ENCODE measurements around the gene GLT8D2.
A peak's percentile ranks its signal among the peaks of the same experiment; 100 is the strongest.

The GLT8D2 gene, protein sequence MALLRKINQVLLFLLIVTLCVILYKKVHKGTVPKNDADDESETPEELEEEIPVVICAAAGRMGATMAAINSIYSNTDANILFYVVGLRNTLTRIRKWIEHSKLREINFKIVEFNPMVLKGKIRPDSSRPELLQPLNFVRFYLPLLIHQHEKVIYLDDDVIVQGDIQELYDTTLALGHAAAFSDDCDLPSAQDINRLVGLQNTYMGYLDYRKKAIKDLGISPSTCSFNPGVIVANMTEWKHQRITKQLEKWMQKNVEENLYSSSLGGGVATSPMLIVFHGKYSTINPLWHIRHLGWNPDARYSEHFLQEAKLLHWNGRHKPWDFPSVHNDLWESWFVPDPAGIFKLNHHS

DNA sequence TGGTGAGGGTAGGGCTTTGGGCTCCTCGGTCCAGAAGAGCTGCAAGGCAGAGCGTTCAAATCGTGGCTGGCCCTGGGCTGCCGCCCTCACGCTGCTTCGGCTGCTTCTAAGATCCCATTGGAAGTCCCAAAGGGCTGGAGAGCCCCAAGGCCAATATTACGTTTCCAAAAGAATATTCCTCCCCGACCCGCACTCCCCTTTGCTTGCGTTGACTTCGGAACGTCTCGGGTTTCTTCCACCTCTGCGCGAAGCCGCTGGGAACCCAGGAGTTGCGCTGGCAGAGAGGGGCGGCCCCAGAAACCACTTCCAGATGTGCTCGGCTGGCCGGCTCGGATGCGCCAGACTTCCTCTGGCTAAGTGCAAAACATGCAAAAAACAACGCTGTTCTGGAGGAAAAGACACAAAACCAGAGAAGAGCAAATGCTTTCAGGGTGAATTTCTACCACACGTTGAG is at the start of gene GLT8D2:
Gene GLT8D2, minus strand, starts transcription at position 285 of the 454 bp plus-strand sequence. CDS start 30,539 bp downstream, outside the sequence.
- DNase-seq: peak; percentile 62

DNA sequence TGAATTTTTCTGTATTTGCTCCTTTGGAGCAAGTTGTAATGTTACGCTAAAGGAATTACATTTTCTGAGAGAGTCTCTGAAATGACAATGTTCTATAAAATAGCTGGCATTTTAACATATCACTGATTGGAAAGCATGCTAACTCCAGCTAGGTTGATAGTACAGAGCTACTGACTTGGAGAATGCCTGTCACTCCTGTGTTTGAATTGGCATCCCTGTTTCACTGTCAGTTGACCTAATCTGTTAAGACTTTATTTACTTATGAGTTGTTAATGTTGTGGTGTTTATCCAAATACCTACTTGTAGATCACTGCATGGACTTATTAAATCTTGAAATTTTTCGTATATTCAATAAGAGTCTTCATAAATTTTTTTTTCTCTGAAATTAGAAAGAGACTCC is 48.0 kb upstream of the GLT8D2 start:
- DNase-seq: no peak

DNA sequence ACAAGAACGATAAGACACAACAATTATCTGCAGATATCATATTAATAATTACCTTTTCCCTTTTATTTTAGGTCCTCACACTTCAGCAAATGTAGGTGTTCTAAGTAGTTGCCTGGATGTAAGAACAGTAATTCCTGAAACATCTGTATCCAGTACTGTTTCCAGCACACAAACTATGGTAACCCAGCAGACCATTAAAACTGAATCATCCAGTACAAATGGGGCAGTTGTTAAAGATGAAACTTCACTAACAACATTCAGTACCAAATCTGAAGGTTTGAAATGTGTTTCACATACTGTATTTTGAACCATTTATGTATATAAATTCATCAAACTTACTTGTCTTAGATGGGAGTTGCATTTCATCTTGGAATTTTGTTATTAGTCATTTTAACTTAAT is 45.3 kb upstream of the GLT8D2 start:
- DNase-seq: no peak

DNA sequence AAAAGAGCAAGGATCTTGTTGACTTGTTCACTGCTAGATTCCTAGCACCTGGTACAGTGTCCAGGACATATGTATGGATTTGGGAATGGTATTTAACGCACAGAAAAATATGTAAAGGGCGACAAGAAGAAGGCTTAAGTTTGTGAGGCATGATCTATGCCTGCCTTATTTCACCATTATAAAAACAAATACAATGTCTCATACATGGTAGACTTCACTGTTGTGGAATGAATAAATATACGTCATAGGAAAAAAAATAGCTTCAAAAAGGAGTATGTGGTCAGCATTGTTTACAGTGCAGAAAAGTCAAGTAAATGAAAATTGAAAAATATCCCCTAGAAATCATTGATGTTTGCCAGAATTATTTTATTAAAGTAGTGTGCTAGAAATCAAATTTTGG is 44.3 kb upstream of the GLT8D2 start:
- no peak for DNase-seq

DNA sequence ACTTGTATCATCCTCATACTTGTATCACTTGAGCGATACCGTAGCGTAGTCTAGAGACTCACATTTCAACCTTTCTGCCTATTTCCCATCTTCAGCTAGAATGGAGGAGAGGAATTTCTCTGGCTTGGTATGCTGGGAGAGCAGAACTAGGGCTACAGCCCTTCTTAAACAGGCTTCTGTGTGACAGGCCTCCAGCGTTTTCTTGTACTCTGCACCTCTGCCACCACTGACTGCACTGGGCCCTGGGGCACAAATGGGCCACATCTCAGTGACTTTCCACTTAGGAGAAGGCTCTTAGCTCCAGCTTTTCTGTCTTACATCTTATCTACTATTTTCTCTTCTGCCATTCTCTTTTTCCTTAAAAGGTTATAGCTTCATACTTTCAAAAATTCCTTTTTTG is 41.1 kb upstream of the GLT8D2 start:
- no peak for DNase-seq

DNA sequence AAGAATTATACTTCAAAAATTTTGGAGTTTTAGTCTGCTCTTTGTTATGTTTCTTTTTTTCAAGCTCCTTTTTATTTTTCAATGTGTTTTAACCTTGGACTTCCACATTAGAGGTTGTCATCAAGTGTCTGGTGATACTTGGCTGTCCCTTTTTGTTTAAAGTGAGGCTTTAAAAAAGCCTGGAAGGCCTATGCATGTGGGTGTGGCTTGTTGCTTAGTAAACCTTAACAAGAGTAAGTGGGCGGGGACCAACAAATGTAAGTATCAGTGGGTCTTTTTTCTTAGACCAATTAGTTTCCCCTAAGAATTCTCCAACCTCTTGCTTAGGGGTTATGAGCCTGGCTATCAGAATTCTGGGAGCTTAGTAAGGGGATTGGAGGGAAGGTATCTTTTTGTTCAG is 40.7 kb upstream of the GLT8D2 start:
- no peak for DNase-seq

DNA sequence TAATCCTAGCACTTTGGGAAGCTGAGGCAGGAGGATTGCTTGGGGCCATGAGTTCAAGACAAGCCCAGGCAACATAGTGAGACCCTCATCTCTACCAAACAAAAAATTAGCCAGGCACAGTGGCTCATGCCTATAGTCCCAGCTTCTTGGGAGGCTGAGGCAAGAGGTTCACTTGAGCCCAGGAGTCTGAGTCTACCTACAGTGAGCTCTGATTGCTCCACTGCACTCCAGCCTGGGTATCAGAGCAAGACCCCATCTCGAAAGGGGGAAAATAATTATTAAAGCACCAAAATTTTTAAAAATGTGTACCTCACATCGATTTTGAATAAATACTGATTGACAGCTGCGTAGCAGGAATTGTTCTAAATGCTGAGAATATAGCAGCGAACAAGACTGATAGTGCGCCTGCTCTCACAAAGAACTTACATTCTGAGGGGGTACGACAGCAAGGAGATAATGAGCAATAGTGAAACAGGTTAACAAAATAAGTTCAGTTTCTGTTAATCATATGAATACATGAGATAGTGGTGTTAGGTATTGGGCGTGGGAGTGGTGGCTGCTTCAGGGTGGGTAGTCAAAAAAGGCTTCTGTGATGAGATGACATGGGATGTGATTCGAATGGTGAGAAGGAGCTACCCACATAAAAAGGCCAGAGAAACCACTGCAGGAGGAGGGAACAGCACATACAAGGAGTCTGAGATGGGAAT is 33.9 kb upstream of the GLT8D2 start:
- DNase-seq: no peak

DNA sequence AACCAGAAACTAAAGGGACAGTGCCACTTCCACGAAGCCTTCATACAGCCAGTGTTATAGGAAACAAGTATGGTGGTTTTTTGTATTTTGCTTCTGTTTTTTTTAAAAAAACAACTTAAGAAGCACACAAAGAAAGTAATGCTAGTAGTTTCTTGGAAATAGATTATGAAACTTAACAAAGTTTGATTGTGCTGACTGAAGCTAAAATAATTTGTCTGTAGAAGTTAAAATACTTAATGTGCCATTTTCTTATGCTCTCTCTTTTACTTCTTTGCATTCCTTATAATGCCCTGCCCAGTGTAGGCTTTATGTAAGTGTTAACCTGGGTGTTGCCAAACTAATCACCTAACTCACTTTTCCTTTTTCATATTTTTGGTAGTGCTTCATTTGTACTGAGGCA is 30.8 kb upstream of the GLT8D2 start:
- DNase-seq: no peak

DNA sequence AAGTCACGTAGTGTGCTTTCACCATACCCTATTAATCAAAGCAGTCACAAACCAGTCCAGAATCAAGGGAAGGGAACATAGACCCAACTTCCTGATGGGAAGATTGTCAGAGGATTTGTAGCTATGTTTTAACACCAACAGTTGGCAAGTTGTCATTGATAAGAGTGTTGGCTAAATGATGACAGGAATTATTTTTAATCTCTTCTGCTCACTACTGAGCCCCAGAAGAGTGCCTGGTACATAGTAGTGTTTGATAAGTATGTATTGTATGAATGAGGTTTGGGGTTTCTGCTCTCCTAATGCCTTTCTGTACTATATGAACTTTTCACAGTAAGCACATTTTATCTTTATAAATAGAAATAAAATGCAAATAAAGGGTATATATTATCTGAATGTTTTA is 29.0 kb upstream of the GLT8D2 start:
- no peak for DNase-seq

DNA sequence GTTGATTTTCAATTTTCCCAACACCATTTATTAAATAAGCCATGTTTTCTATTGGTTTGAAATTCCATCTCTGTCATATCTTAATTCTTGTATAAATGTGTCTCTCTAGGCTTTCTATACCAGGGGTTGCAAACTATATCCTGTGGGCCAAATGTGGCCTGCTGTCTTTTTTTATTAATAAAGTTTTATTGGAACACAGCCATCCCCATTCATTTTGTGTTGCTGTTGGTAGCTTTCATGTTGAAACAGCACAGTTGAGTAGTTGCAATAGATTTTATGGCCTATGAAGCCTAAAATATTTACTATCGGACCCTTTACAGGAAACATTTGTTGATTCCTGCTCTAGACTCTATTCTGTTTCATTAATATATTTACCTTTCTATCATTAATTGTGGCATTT is 23.7 kb upstream of the GLT8D2 start:
- DNase-seq: no peak

DNA sequence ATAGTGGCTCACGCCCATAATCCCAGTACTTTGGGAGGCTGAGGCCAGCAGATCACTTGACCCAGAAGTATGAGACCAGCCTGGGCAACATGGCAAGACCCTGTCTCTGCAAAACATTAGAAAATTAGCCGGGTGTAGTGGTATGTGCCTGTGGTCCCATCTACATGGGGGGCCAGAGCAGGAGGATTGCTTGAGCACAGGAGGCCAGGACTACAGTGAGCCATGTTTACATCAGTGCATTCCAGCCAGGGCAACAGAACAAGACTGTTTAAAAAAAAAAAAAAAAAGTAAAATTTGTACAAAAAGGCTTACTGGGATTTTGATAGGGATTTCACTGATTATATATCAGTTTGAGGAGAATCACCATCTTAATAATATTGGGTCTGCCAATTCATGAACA is 22.1 kb upstream of the GLT8D2 start:
- DNase-seq: no peak

DNA sequence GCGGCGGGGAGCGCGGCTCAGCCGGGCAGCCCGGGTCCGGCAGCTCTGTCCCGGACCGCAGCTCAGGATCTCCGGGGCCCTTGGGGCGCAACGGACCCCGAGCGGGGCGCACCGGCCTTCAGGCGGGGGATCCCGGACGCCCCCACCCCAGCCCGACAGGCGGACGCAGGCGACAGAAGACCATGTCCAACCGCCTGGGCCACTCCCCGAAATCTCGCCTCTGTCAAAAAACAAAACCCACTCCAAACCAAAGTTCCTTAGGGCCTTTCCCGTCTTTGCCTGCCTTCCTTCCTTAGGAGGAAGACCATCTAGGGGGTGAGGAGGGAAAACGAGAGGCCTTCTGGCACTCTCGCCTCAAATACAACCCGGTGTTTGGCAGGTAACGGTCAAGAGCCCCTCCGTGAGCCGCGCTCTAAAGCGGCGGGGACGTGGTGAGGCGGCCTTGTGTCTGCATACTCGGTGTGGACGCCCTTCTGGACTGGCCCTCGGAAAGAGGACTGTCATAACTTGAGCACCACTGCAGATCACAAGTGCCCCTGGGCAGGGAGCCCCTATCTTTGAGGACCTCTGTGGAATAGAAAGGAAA is 14.9 kb upstream of the GLT8D2 start:
- DNase-seq: no peak

DNA sequence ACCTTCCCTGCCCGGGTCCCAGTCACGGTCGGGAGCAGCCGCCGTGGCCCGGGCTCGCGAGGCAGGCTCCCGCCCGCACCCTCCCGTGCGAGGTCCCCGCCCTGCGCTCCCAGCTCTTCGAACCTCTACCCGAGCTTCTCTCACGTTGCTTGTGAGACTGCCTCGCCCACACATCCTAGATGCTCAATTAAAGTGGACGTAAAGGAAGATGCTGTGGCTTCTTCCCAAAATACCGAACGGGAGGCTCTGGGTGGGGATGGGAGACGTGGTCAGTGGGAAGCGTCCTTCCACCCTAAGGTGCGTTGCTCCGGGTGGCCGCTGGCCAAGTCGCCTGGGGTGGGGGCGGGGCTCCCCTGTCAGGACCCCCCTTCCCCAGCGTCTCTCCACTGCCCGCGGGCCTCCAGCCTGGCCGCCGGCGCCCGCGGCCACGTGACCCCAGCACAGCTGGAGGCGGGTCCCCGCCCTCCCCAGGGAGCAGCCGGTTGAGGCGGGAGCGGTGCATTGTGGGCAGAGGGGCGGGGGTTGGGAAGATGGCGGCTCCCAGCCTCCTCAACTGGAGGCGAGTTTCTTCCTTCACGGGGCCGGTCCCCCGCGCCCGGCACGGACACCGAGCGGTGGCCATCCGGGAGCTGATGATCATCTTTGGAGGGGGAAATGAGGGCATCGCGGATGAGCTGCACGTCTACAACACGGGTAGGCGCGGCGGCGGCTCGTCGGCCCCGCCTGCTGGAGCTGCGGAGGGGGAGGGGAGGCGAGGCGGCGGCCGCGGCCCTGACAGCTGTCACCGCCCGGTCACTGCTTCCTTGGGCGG is 14.2 kb upstream of the GLT8D2 start, which contains the start of gene HCFC2:
Gene HCFC2, plus strand, starts transcription at position 501 of the 811 bp plus-strand sequence. Its CDS starts 30 bp downstream, at position 531.
- DNase-seq: peak; percentile 79

DNA sequence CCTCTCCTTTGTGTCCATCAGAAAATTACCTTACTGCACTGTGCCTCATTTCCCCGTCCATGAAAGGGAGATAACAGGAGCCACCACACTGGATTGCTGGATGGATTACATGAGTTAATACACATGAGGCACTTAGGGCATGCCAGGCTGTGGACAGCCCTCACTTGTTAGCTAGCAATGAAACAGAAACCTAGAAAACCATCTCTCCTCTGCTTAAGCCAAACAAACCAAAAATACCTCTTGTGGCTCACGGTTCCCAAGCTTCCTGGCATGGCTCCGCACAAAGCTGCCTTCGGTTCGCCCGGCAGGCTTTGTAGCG is 13.7 kb upstream of the GLT8D2 start:
- peak; percentile 55 for DNase-seq

DNA sequence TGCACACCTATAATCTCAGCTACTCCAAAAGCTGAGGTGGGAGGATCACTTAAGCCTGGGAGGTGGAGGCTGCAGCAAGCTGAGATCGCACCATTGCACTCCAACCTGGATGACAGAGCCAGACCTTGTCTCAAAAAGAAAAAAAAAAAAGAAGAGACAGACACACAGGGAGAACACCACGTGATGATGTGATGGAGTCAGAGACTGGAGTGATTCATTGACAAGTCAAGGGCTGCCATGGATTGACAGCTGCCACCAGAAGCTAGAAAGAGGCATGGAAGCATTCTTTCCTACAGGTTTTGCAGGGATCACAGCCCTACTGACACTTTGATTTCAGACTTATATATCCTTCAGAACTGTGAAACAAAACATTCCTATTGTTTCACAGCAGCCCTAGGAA is 10.8 kb upstream of the GLT8D2 start:
- DNase-seq: no peak

DNA sequence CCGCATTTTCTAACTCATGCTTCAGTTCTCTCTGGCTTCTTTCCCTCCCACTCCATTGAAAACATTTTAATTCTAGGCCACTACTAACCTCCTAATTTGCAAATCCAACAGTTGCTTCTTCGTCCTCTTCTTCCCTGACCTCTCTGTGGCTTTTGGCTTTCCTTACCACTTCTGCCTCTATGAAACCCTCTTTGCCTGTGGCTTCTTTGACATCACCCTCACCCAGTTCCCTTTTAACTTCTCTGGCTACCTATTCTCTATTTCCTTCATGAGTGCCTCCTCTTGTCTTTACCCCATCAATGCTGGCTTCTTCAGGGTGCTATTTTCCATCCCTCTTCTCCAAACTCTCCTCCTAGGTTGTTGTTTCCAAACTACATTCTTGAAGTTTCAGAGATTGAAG is 10.0 kb upstream of the GLT8D2 start:
- DNase-seq: no peak

DNA sequence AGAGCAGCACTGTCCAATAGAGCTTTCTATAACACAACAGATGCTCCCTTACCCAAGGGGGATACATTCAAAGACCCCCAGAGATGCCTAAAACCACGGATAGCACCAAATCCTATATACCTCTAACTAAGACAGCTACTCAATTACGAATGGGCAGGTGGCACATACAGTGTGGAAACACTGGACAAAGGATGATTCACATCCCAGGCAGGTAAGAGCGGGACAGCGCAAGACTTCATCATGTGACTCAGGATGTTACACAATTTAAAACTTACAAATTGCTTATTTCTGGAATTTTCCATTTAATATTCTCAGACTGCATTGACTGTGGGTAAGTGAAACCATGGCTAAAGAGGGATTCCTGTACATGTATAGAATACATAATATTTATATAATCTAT is 8.8 kb upstream of the GLT8D2 start:
- DNase-seq: no peak

DNA sequence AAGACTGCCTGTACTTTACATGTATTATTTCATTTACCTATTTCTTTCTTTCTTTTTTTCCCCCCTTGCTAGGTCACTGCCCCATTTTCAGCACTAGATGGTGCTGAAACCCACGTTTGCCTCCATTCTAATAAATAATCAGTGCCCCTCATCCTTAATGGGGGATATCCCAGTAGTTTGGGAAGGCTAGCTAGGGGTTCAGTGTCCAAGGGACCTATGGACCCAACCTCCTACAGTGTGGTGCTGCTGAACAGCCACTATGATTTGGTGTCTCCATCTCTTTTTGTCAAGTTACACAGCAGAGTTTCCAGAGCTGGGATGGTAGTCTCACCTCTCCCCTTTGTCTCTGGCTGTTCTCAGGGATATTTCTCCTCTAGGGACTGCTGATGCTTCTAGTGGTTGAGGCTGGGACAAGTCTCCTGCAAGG is 7.8 kb upstream of the GLT8D2 start:
- peak; percentile 21 for DNase-seq

DNA sequence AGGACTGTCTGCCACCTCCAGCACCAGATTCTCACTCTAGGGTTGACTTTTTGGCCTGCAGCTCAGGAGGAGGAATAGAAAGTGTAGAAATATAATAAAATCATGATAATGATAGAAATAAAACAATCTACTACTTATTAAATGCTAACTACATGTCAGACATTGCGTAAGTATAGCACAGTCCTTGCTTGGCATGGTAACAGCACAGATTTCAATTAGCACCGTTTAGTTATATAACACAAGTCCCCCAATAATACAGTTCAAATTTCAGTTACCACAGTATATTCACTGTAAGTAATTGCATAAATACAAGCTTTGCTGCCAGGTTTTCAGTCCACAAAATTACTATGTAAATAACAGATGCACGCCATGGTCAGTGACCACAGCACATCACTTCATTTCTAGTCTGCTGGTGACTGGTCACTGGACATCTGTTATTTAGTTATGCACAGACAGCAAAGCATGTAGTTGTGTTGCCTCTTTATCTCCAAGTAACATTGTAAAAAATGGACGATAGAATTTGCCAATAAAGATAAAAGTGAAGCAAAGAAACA is 6.5 kb upstream of the GLT8D2 start:
- no peak for DNase-seq

DNA sequence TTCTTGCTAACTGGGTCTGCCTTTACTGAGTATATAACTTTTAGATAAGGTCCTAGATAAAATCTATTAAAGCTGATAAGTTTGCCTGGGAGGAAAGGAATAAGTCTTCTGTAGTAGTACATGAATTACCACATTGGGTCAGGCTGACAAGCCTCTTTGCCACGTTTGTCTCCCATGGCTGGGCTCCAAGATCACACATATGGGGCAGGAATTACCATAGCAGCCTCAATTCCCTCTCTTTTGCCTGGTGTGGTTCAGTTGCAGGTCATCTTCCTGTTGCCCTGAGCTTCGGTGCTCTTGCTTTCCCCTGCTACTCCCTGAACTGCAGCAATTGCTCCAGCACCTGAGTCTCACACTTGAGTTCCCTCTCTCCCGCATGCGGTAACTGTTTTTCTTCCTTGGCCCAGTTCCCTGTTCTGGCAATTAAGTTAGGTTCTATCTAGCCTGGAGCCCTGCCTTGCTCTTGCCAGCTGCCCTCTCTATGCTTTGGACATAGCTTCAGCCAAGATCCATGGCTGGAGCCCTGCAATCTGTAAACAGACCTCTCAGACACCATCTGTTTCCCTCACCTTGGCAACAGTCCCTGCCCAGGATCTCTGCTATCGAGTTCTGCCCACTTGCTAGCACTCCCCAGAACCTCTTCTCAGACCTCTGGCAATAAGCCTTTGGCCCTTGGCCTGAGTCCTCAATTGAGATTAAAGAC is 5.8 kb upstream of the GLT8D2 start:
- DNase-seq: peak; percentile 99

DNA sequence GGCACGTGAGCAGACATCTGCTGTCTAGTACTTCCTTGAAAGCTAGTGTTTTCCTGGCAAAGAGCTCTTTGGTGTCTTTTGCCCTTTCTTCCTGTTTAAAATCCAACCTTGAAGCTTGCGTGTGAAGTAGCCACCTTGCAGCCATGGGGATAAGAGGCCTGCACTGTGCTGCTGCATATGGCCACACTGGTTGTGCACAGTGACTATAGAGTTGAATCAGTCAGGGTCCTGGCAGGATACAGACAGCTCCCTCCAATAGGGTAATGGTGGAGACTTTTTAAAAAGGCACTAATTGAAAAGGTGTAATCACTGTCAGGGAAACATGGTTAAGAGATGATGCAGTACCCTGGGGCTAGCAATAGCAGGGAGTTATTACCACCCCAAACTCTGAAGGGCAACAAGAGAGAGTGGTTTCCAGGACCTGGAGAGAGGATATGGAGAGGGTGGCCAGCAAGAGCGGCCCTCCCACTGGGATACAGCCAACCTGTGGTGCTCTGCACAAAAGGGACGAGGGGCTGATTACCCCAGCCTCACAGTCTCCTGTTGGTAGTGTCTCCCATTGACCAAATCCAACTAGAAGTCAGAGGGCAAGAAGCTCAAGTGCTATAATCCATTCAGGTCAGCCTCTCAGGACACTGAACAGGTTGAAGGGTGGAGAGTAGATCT is 4.8 kb upstream of the GLT8D2 start:
- no peak for DNase-seq

DNA sequence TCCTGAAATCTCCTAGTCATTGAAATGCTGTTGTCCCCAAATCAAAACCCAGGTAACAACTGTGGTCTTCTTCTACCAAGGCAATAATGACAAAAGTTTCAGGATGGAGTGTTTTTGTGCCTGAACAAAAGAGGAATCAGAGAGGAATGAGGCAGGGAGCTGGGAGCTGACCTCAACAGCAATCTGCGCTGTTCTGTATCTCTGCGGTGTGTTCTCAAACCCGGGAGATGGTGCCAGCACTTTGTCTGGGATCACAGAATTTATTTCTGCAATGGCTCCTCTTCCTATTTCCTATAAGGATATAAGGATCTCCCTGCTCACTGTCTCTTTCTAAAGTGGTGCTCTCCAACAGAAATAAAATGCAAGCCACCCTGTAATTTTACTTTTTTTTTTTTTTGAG is 449 bp upstream of the GLT8D2 start:
- no peak for DNase-seq

Data from DMS79 treated with DMSO at 0.1 percent for 48 hours (cell line).